Activated T-helper 9 cell treated with anti-CD3 and anti-CD28 coated beads, Interleukin-2, amount 50 U/mL, for 16 hours (primary cell): ENCODE data around the gene ZNF511.
A peak's percentile ranks its signal among the peaks of the same experiment; 100 is the strongest.
"Not testable (repeated sequence)": the region's sequence is repeated elsewhere in the genome, so short reads cannot be mapped to it uniquely, and the experiment has no call there.

Experiments used
- DNase-seq: peaks from one replicate; pipeline ENCODE4 v3.0.0-alpha.2; 2020; ENCODE audit warnings: low read depth

Gene ZNF511

DNA sequence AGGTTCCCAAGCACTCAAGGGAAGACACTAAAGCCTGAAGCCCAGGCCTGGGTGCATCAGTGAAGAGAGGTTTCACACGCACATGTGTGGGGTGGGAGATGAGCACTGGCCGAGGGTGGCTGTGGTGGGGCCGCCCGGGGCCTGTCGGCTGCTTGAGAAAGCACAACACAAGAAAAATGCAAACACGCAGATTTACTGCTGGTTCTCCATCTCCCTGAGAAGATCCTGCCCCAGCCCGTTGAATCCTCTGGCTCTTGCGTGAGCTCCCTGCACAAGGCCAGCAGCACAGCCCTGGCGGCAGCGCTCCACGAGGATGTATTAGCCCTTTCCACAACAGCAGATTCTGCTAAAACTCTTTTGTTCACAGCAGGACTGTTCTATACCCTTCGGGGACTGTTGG, 6.2 kb downstream of the ZNF511 start:
- no peak for DNase-seq

- no peak for DNase-seq
These were observed 7.1 kb downstream of the ZNF511 start for GRCh38 chr10:133315847-133316246.

DNA sequence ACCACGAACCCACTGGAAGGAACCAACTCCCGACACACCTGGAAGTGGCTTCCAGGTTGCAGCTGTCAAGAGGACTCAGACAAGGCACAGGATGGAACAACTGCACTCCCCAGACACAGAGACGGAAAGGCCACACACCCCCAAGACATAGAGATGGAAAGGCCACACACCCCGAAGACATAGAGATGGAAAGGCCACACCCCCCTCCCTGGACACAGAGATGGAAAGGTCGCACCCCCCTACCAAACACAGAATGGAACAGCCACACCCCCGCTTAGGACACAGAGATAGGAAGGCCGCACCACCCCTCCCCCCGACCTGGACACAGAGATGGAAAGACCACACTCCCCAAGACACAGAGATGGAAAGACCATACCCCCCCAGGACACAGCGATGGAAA, 7.6 kb downstream of the ZNF511 start:
- DNase-seq = no peak

GRCh38 chr10:133316732-133317131, 8.0 kb downstream of the ZNF511 start:
- no peak for DNase-seq

GRCh38 chr10:133318494-133319127, 9.9 kb downstream of the ZNF511 start:
- peak; percentile 58 for DNase-seq

GRCh38 chr10:133320852-133321422, 12.2 kb downstream of the ZNF511 start:
- DNase-seq = not testable (repeated sequence)

- not testable (repeated sequence) for DNase-seq
These were observed 13.5 kb downstream of the ZNF511 start for GRCh38 chr10:133322064-133322709.

DNA sequence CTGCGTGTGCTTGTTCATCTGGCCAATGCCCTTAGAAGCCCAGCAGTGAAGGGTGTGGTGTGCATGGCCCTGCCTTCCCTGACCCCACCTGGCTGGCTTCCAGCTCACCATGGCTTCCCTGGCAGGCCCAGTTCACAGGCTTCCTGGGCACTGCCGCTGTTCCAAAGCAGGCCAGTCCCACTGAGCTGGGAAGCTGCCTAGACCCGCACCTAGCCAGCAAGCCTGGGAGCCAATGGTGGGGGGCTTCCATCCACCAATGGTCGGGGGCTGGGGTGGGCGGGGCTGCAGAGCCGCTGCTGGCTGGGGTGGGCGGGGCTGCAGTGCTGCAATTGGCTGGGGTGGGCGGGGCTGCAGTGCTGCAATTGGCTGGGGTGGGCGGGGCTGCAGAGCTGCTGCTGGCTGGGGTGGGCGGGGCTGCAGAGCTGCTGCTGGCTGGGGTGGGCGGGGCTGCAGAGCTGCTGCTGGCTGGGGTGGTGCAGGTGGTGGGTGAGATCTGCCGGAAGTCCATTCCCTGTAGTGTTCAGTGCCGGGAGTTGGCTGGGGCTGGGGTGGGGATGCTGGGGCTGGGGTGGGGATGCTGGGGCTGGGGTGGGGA, 15.6 kb downstream of the ZNF511 start:
- peak; percentile 33 for DNase-seq

- DNase-seq = no peak
These were observed 16.1 kb downstream of the ZNF511 start for GRCh38 chr10:133324857-133325260.

GRCh38 chr10:133325440-133326222, 16.9 kb downstream of the ZNF511 start:
- no peak for DNase-seq

GRCh38 chr10:133326223-133326551, 17.5 kb downstream of the ZNF511 start:
- no peak for DNase-seq

DNA sequence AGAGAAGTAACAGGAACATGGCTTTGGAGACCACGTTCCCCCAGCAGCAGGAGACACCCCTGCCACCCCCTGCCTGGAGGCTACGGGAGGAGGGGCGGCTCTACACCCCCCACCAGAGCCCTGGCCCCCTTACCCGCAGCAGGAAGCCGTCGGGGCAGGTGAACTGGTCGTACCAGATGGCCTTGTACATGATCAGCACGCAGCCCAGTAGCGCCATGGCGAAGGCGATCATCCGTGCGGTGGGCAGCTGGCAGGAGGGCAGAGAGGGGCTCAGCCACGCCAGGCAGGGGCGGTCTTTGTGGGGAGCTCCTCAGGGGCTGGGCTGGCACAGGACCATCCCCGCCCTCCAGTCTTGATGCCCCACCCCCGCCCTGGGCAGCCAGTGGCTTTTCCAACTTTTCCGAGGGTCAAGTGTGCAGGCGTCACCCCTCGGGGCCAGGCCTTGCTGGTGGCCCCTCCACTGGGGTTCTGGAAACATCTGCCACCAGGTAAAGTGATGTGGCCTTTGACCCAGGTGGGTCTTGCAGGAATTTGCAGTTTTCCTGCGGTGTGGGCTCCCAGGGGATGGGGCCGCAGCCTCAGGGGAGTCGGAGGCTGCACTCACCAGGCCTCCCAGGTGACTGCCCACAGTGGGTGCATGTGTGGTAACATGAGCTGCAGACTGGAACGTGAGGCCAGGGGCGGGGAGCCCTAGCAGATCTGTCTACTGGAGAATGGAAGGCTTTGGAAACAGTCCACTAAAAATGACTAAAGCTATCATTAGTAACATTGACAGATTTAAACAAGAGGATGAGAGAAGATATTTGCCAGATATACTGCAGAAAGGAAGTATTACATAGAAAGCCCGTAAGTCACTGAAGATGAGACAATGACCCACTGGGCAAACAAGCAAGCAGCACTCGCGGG, 18.3 kb downstream of the ZNF511 start:
- DNase-seq = no peak

DNA sequence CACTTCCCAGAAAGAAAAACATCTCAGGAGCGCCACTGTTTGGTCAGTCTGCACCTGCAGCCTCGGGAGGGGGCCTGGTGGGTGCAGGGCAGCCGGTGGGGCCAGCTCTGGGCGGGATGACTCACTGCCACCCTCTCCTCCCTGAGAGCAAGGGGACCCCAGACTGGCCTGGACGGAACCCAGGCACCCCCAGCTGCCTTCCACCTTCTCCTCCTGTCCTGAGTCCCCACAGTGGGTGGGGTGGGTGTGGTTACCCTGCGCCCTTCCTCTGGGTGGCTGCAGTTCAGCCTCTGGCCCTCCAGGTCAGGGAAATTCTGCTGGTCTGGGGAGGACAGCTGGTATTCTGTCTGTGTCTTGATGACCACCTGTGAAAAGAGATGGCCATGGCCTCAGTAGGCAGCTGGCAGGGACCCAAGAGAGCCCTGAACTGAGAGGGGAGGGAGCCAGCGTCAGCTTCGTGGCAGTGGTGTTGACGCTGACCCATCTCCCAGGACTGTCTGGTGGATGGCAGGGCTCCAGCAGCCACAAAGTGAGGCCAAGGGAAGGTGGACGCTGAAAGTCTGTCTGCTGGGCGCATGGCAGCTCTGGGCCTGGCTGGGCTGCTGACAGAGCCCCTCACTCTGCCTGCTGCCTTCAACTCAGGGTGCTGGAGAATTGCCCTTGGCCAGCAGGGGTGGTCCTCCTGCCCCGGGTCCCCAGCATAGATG, 19.1 kb downstream of the ZNF511 start:
- no peak for DNase-seq

DNA sequence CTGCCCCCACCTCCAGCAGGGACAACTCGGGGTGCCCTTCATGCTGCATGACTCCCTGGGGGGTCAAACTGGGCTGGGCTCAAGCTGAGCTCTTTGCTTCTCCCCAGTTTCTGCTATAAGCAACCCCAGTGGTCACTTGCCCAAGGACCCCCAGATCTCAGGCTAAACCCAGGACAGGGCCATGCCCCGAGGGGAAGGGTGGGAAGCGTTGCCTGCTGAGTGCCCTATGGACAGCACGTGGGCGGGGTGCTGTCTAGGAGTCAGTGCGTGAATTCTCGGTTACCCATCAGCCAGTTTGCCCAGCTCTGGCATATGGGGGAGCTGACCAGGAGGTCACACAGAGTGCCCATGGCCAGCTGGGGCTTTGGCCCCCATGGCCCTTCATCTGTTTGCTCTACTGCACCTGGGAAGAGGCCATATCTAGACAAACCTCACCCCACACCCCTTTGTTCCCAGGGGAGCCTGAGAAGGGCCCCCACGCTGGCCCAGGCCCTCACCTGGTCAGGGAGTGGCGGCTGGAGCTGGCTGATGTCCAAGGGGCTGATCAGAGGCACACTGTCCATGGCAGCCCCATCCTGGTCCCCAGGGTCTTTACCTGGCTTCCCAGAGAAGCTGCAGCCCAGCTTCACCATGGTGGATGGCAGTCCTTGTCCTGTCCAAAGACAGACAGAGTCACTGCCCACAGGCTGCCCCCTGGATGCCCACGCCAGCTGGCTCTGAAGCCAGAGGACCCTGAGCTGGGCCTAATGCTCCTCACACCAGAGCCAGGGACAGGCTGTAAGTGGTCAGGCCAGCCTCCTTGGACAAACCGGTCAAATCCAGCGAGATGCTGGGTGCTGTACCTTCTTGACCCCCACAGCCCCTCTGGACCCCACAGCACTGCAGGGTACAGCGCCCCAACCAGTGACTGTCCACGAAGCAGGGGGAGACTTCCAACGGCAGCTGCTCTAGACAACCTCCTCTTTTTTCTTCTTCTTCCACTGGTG, 19.9 kb downstream of the ZNF511 start:
- no peak for DNase-seq

- DNase-seq = peak; percentile 80
These were observed 20.9 kb downstream of the ZNF511 start for GRCh38 chr10:133329491-133330202.

- no peak for DNase-seq
These were observed 24.4 kb downstream of the ZNF511 start for GRCh38 chr10:133332936-133333699.

DNA sequence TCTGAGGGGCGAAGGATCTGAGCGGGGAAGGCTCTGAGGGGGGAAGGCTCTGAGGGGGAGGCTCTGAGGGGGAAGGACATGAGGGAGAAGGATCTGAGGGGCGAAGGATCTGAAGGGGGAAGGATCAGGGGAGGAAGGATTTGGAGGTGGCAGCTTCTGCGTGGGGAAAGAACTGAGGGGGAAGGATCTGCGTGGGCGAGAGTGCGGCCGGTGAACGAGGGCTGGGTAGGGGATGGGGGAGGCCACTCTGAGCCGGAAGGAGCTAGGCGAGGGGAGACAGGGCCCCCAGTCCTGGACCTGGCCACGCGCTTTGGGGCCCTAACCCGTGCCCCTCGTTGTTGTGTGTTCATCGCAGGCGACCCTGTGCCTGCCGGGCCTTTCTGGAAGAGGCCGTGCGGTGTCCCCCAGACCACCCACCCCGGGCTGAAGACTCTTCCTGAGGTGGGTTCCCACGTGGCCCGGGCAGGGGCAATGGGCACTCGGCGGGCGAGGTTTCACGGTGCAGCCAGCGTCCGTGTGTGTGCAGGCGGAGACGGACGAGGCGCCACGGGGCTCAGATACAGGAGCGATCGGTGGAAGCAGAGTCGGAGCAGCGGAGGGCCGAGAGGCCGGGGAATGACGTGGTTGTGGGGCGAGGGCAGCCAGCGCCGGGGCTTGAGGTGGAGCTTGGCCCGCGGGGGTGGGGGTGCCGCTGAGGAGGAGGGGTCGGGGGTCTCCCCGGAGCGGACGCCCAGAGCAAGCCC, 26.0 kb downstream of the ZNF511 start:
- no peak for DNase-seq
